IMR-90 (cell line): ENCODE results near the gene ZFAND6. TPM values are rescaled to one million over a fixed set of nuclear protein-coding genes. Genes with fewer than 3 reads are reported as not detected.
A peak's percentile ranks its signal among the peaks of the same experiment; 100 is the strongest.

Experiments
- ATAC-seq: fragments of 200-7000 bp; cut with Tn5 transposase; 2 replicates; pipeline ENCODE4 v1.9.1; 2020; ENCODE audit warnings: low read depth, mild to moderate bottlenecking, moderate library complexity
- BruUV-seq: library from RNA; stranded (reverse); fragments of 400-500 nt; replicated peaks from 2 replicates; lab custom pipeline; 2021; lab: Mats Ljungman, UMichigan
- CTCF ChIA-PET: fragments of 300-600 bp; formaldehyde crosslinking; extraction: SDS; loops from one replicate; lab custom pipeline; 2021; ENCODE audit warnings: antibody characterized with exemption; lab: Yijun Ruan, JAX
- POLR2A ChIA-PET: fragments of 300-600 bp; sonication (Branson Sonifier 250); formaldehyde crosslinking; loops from one replicate; lab custom pipeline; 2022; ENCODE audit warnings: antibody characterized with exemption; ENCODE audit not compliant: unreplicated experiment; lab: Charles Lee
- DNase-seq: peaks from one replicate; pipeline ENCODE4 v3.0.0; 2013
- H2AFZ ChIP-seq: replicated peaks from 2 replicates; pipeline ENCODE3; 2013; ENCODE audit warnings: low read length, mild to moderate bottlenecking; ENCODE audit not compliant: poor library complexity
- H2AK5ac ChIP-seq: 2 replicates; pipeline ENCODE4 v1.6.1; 2013; ENCODE audit warnings: low read depth, low read length, inconsistent platforms
- H2AK9ac ChIP-seq: replicated peaks from 2 replicates; pipeline ENCODE3; 2013; ENCODE audit warnings: mild to moderate bottlenecking, low read depth, low read length, moderate library complexity; ENCODE audit not compliant: poor library complexity
- H2BK120ac ChIP-seq: 2 replicates; pipeline ENCODE4 v1.6.1; 2013; ENCODE audit warnings: low read depth, low read length, inconsistent platforms
- H2BK15ac ChIP-seq: 3 replicates; pipeline ENCODE4 v1.6.1; 2013; ENCODE audit warnings: low read depth, low read length, inconsistent platforms
- H2BK20ac ChIP-seq: 2 replicates; pipeline ENCODE4 v1.6.1; 2013; ENCODE audit warnings: low read depth, mild to moderate bottlenecking, inconsistent platforms, low read length, moderate library complexity
- H2BK5ac ChIP-seq: 2 replicates; pipeline ENCODE4 v1.6.1; 2013; ENCODE audit warnings: mild to moderate bottlenecking, low read depth, low read length, inconsistent platforms; ENCODE audit not compliant: poor library complexity, severe bottlenecking
- H3K14ac ChIP-seq: replicated peaks from 2 replicates; pipeline ENCODE4 v1.6.1; 2013; ENCODE audit warnings: low read depth, low read length, inconsistent platforms
- H3K18ac ChIP-seq: 2 replicates; pipeline ENCODE4 v1.6.1; 2013; ENCODE audit warnings: low read depth, low read length, control low read depth
- H3K23ac ChIP-seq: 2 replicates; pipeline ENCODE4 v1.6.1; 2013; ENCODE audit warnings: low read depth, low read length, inconsistent platforms
- H3K27ac ChIP-seq: 2 replicates; pipeline ENCODE4 v1.5.1; 2013; ENCODE audit warnings: mild to moderate bottlenecking, control low read depth, low read length; ENCODE audit not compliant: insufficient read depth
- H3K27me3 ChIP-seq: 2 replicates; pipeline ENCODE4 v1.6.1; 2013; ENCODE audit warnings: low read length; ENCODE audit not compliant: control insufficient read depth, insufficient read depth
- H3K36me3 ChIP-seq: 2 replicates; pipeline ENCODE4 v1.6.1; 2013; ENCODE audit warnings: low read length, mixed read lengths; ENCODE audit not compliant: control insufficient read depth, insufficient read depth
- H3K4ac ChIP-seq: 2 replicates; pipeline ENCODE4 v1.6.1; 2013; ENCODE audit warnings: low read depth, low read length, inconsistent platforms
- H3K4me1 ChIP-seq: 2 replicates; pipeline ENCODE4 v1.6.1; 2013; ENCODE audit warnings: low read length, mixed read lengths; ENCODE audit not compliant: control insufficient read depth, insufficient read depth
- H3K4me2 ChIP-seq: 2 replicates; pipeline ENCODE4 v1.6.1; 2013; ENCODE audit warnings: low read depth, mild to moderate bottlenecking, control low read depth, low read length, moderate library complexity
- H3K4me3 ChIP-seq: 2 replicates; pipeline ENCODE4 v1.5.1; 2013; ENCODE audit warnings: low read depth, mild to moderate bottlenecking, control low read depth, low read length, moderate library complexity; ENCODE audit not compliant: insufficient read depth
- H3K56ac ChIP-seq: 2 replicates; pipeline ENCODE4 v1.6.1; 2013; ENCODE audit warnings: low read length, inconsistent platforms; ENCODE audit not compliant: insufficient read depth; ENCODE audit errors: extremely low read depth
- H3K79me1 ChIP-seq, 2 experiments: 2 replicates each; pipeline ENCODE4 v1.6.1; 2013; ENCODE audit warnings: low read length in 2 of 2, inconsistent platforms in 1 of 2, low read depth in 1 of 2
- H3K9ac ChIP-seq: 2 replicates; pipeline ENCODE4 v1.6.1; 2013; ENCODE audit warnings: low read depth, low read length, control low read depth
- H3K9me1 ChIP-seq: 2 replicates; pipeline ENCODE4 v1.6.1; 2013; ENCODE audit warnings: low read length, inconsistent platforms; ENCODE audit not compliant: insufficient read depth
- H3K9me3 ChIP-seq: 2 replicates; pipeline ENCODE4 v1.6.1; 2013; ENCODE audit warnings: low read length; ENCODE audit not compliant: control insufficient read depth, insufficient read depth
- H4K20me1 ChIP-seq: 2 replicates; pipeline ENCODE4 v1.6.1; 2013; ENCODE audit warnings: low read length, inconsistent platforms; ENCODE audit not compliant: insufficient read depth
- H4K5ac ChIP-seq: 2 replicates; pipeline ENCODE4 v1.6.1; 2013; ENCODE audit warnings: mild to moderate bottlenecking, low read depth, low read length, control low read depth
- H4K8ac ChIP-seq, 2 experiments: 2 replicates each; pipeline ENCODE4 v1.6.1; 2013; ENCODE audit warnings: low read depth in 2 of 2, low read length in 2 of 2, control low read depth in 1 of 2, inconsistent platforms in 1 of 2
- H4K91ac ChIP-seq: 2 replicates; pipeline ENCODE4 v1.6.1; 2013; ENCODE audit warnings: low read depth, low read length, inconsistent platforms; ENCODE audit not compliant: insufficient read depth
- BHLHE40 ChIP-seq: fragments of 150-350 bp; IDR thresholded peaks from 2 replicates; pipeline ENCODE4 v1.6.1; 2016; ENCODE audit warnings: mild to moderate bottlenecking, low read depth, low read length
- CEBPB ChIP-seq: IDR thresholded peaks from 2 replicates; pipeline ENCODE4 v1.6.1; 2012; ENCODE audit warnings: low read depth, low read length, improper control_type of control experiment
- CTCF ChIP-seq: conservative IDR thresholded peaks from 2 replicates; pipeline ENCODE4 v1.5.1; 2012; ENCODE audit warnings: mild to moderate bottlenecking, low read depth, low read length, improper control_type of control experiment
- FOS ChIP-seq: fragments of 150-350 bp; IDR thresholded peaks from 2 replicates; pipeline ENCODE4 v1.6.1; 2016; ENCODE audit warnings: low read depth, low read length
- MAFK ChIP-seq: IDR thresholded peaks from 2 replicates; pipeline ENCODE4 v1.6.1; 2012; ENCODE audit warnings: low read depth, low read length, improper control_type of control experiment
- MXI1 ChIP-seq: IDR thresholded peaks from 2 replicates; pipeline ENCODE4 v1.6.1; 2012; ENCODE audit warnings: low read depth, mild to moderate bottlenecking, low read length, moderate library complexity, borderline replicate concordance
- POLR2A ChIP-seq: IDR thresholded peaks from 2 replicates; pipeline ENCODE4 v1.6.1; 2012; ENCODE audit warnings: mild to moderate bottlenecking, low read depth, low read length
- RAD21 ChIP-seq: IDR thresholded peaks from 2 replicates; pipeline ENCODE4 v1.6.1; 2012; ENCODE audit warnings: low read length, improper control_type of control experiment
- RCOR1 ChIP-seq: IDR thresholded peaks from 2 replicates; pipeline ENCODE4 v1.6.1; 2012; ENCODE audit warnings: mild to moderate bottlenecking, low read length, improper control_type of control experiment; ENCODE audit not compliant: insufficient replicate concordance
- WGBS, 2 experiments: methylation state at CpG; one replicate each; pipeline versions ENCODE4 v1.1.5 to v1.1.7; 2013; ENCODE audit warnings: missing lambda C conversion rate in 2 of 2; ENCODE audit not compliant: insufficient read length in 1 of 2; ENCODE audit errors: extremely low coverage in 2 of 2; 5-methylcytosine and 5-hydroxymethylcytosine counted together
- dilution Hi-C: fragments of 300-500 bp; cut with HindIII; formaldehyde crosslinking; loops from one replicate; pipeline ENCODE4 v1.14.3; 2018; ENCODE audit warnings: low sequenced_read_pairs; ENCODE audit not compliant: unreplicated experiment
- in situ Hi-C: fragments of 300-500 bp; cut with MboI; formaldehyde crosslinking; loops from 3 replicates; pipeline ENCODE4 v1.14.3; 2019; ENCODE audit warnings: low sequenced_read_pairs, inconsistent platforms, mixed read lengths
- intact Hi-C: fragments of 100-400 bp; cut with micrococcal nuclease; formaldehyde crosslinking; loops from 2 replicates; pipeline ENCODE4 v1.10.0; 2022
- polyA plus RNA-seq, 3 experiments: library from polyadenylated mRNA; depleted of rRNA; stranded (reverse); fragments of >200 nt; gene quantifications; 2 replicates each; pipeline ENCODE4 v1.2.3, GENCODE V29; 2012; ENCODE audit warnings: low replicate concordance in 1 of 3
- total RNA-seq: library from RNA; depleted of rRNA; stranded (reverse); fragments of >200 nt; gene quantifications from 2 replicates; pipeline ENCODE4 v1.2.3, GENCODE V29; 2012

Gene ZFAND6
- total and polyA plus RNA-seq, 2 of the 4 experiments (the other 2 are of a cell fraction) = 77.5 to 96.4 TPM

GRCh38 chr15:80179025-80179759, 119.7 kb downstream of the ZFAND6 start:
- TF ChIP-seq MXI1 = no peak
- TF ChIP-seq POLR2A = no peak
- no peak for TF ChIP-seq RCOR1
- 0 out of 2 replicates have a peak, but pooled peaks have one; percentile 26 for TF ChIP-seq MAFK
- peak; percentile 92 for TF ChIP-seq BHLHE40
- TF ChIP-seq CTCF = no peak
- TF ChIP-seq RAD21 = no peak
- peak; percentile 4; the same call in 1 of the 2 replicates for TF ChIP-seq CEBPB
- peak; percentile 99 for TF ChIP-seq FOS
- peak overlapping the region; percentile 99 for H2BK20ac ChIP-seq
- H3K9ac ChIP-seq = no peak overlapping the region
- H4K91ac ChIP-seq = peak overlapping the region; percentile 96
- in situ Hi-C loops (loop anchor here (10.0 kb wide), 1 partner anchor 274 kb away; no protein-coding TSS in a partner anchor), intact Hi-C loops (loop anchor here (10.0 kb wide), 1 partner anchor 254 kb away; no protein-coding TSS in a partner anchor), dilution Hi-C loops (no loop called here)
- peak overlapping the region; percentile 95 for H2BK5ac ChIP-seq
- no TSS peak for BruUV-seq
- H3K14ac ChIP-seq = peak overlapping the region; percentile 98
- CTCF ChIA-PET = interaction anchor here (1.0 kb wide), 1 partner anchor 11 kb away, joined by 3 read pairs; no protein-coding TSS in a partner anchor
- POLR2A ChIA-PET = interaction anchor here (0.5 kb wide), 1 partner anchor 11 kb away, joined by 3 read pairs; no protein-coding TSS in a partner anchor
- no peak overlapping the region for H3K4me3 ChIP-seq
- peak overlapping the region; percentile 72 for H2AFZ ChIP-seq
- no peaks in the 10 kb centered on the region for H3K27me3 ChIP-seq
- H2AK5ac ChIP-seq = peak overlapping the region; percentile 99
- no peak overlapping the region for H3K56ac ChIP-seq
- H3K4me2 ChIP-seq = peak overlapping the region; percentile 45
- H3K4ac ChIP-seq = peak overlapping the region; percentile 98
- peak overlapping the region; percentile 86 for H4K5ac ChIP-seq
- peaks cover 39% of the 10 kb centered on the region for H3K9me1 ChIP-seq
- H3K4me1 ChIP-seq = peaks cover 18% of the 10 kb centered on the region
- H3K36me3 ChIP-seq = peaks cover 29% of the 10 kb centered on the region
- peaks cover 3 to 16% of the 10 kb centered on the region in 2 experiments for H3K79me1 ChIP-seq
- WGBS, 2 experiments = 89% methylated on average over 5 of the region's 17 CpGs; no CpG with 5 or more reads in 1 of the 2 experiments
- 0 out of 2 replicates have a peak, but pooled peaks cover under 1% of the 10 kb centered on the region for H4K20me1 ChIP-seq
- H4K8ac ChIP-seq = peak overlapping the region; percentile 79 to 96
- DNase-seq (peak; percentile 98), ATAC-seq (peak; percentile 79)
- no peaks in the 10 kb centered on the region; the same call in 1 of the 2 replicates for H3K9me3 ChIP-seq
- H2AK9ac ChIP-seq = peak overlapping the region; percentile 89
- H3K27ac ChIP-seq = peak overlapping the region; percentile 76
- H3K23ac ChIP-seq = peak overlapping the region; percentile 93
- H2BK15ac ChIP-seq = peak overlapping the region; percentile 99; the same call in 2 of the 3 replicates
- H3K18ac ChIP-seq = peak overlapping the region; percentile 94
- H2BK120ac ChIP-seq = peak overlapping the region; percentile 99
